Endothelial cell (in vitro differentiated cells): ENCODE data around the gene FBXL13. TPM values are rescaled to one million over a fixed set of nuclear protein-coding genes. Genes with fewer than 3 reads are reported as not detected.
A peak's percentile ranks its signal among the peaks of the same experiment; 100 is the strongest.

ENCODE experiments used
- DNase-seq: peaks from one replicate; pipeline ENCODE4 v3.0.0; 2021; ENCODE audit warnings: low spot score
- H3K27ac Mint-ChIP-seq: one replicate; pipeline ENCODE4 v1.8.0; 2021; ENCODE audit warnings: mixed read lengths, inconsistent platforms; ENCODE audit not compliant: unreplicated experiment
- H3K27me3 Mint-ChIP-seq: one replicate; pipeline ENCODE4 v1.8.0; 2021; ENCODE audit warnings: mild to moderate bottlenecking, moderate library complexity, mixed read lengths, inconsistent platforms; ENCODE audit not compliant: unreplicated experiment
- H3K36me3 Mint-ChIP-seq: one replicate; pipeline ENCODE4 v1.8.0; 2021; ENCODE audit warnings: mild to moderate bottlenecking, low read depth, mixed read lengths, inconsistent platforms; ENCODE audit not compliant: unreplicated experiment
- H3K4me1 Mint-ChIP-seq: one replicate; pipeline ENCODE4 v1.8.0; 2021; ENCODE audit warnings: mild to moderate bottlenecking, mixed read lengths, inconsistent platforms; ENCODE audit not compliant: unreplicated experiment
- H3K4me3 Mint-ChIP-seq: one replicate; pipeline ENCODE4 v1.8.0; 2021; ENCODE audit warnings: mild to moderate bottlenecking, mixed read lengths, inconsistent platforms; ENCODE audit not compliant: unreplicated experiment
- H3K9me3 Mint-ChIP-seq: one replicate; pipeline ENCODE4 v1.8.0; 2021; ENCODE audit warnings: mixed read lengths, inconsistent platforms; ENCODE audit not compliant: unreplicated experiment
- total RNA-seq: library from RNA; stranded (reverse); fragmentation: NEBNext Ultra II Directional; extraction: Animal tissue kit (Norgen Biotek cat#: 25700); gene quantifications from one replicate; pipeline ENCODE4 v1.2.1, GENCODE V29; 2021; ENCODE audit not compliant: unreplicated experiment
- TF ChIP-seq, protein P1 (sequence below): fragments of 200-600 bp; sonication (generic); IDR thresholded peaks from one replicate; pipeline ENCODE4 v1.5.0; 2021; ENCODE audit warnings: antibody characterized with exemption; ENCODE audit not compliant: unreplicated experiment

FBXL13 gene
- total RNA-seq, 1 donor from 2014 or later, result 3.4 TPM

DNA sequence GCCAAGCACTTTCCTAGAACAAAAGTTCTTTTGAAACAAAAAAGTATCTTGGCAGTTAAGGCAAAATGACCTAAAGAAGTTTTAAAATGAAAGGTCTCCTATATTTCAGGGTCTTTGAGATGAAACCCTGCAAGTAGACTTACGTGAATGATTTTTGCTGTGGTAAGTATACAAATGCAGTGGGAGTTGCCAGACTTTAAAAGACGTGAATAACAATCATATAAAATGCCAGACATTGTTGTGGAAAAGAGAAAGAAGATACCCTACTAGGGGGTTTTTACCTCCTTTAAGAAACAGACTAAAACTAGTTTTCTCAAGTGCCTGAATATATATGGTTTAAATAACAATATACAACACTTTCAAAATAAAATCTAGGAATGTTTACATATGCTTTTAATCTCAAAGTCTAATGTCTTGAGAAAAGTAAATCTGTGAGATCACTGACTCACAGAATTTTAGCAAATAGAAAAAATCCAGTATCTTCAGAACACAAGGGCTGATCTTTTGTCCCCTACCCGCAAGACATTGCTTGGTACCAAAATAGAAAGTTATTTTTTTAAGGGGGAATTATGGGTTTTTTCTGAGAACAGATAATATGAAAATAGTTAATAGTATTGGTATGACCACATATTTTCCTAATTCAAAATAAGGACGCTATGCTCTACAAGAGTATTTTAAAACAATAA, 132.3 kb downstream of the FBXL13 start:
- Mint-ChIP-seq H3K4me3 (no peak overlapping the region), H3K9me3 (no peaks in the 10 kb centered on the region), H3K27me3 (no peaks in the 10 kb centered on the region), H3K4me1 (peaks cover 16% of the 10 kb centered on the region), H3K27ac (no peak overlapping the region), H3K36me3 (no peaks in the 10 kb centered on the region)
- TF ChIP-seq, protein P1, sequence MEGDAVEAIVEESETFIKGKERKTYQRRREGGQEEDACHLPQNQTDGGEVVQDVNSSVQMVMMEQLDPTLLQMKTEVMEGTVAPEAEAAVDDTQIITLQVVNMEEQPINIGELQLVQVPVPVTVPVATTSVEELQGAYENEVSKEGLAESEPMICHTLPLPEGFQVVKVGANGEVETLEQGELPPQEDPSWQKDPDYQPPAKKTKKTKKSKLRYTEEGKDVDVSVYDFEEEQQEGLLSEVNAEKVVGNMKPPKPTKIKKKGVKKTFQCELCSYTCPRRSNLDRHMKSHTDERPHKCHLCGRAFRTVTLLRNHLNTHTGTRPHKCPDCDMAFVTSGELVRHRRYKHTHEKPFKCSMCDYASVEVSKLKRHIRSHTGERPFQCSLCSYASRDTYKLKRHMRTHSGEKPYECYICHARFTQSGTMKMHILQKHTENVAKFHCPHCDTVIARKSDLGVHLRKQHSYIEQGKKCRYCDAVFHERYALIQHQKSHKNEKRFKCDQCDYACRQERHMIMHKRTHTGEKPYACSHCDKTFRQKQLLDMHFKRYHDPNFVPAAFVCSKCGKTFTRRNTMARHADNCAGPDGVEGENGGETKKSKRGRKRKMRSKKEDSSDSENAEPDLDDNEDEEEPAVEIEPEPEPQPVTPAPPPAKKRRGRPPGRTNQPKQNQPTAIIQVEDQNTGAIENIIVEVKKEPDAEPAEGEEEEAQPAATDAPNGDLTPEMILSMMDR, result no peak
- DNase-seq, result no peak

GRCh38 chr7:102938679-102939078, 135.9 kb downstream of the FBXL13 start:
- Mint-ChIP-seq H3K27ac (peak overlapping the region; percentile 92), H3K27me3 (no peaks in the 10 kb centered on the region), H3K9me3 (no peaks in the 10 kb centered on the region), H3K36me3 (no peaks in the 10 kb centered on the region), H3K4me3 (no peak overlapping the region), H3K4me1 (peaks cover 30% of the 10 kb centered on the region)
- no peak for DNase-seq
- TF ChIP-seq, protein P1, result no peak

DNA sequence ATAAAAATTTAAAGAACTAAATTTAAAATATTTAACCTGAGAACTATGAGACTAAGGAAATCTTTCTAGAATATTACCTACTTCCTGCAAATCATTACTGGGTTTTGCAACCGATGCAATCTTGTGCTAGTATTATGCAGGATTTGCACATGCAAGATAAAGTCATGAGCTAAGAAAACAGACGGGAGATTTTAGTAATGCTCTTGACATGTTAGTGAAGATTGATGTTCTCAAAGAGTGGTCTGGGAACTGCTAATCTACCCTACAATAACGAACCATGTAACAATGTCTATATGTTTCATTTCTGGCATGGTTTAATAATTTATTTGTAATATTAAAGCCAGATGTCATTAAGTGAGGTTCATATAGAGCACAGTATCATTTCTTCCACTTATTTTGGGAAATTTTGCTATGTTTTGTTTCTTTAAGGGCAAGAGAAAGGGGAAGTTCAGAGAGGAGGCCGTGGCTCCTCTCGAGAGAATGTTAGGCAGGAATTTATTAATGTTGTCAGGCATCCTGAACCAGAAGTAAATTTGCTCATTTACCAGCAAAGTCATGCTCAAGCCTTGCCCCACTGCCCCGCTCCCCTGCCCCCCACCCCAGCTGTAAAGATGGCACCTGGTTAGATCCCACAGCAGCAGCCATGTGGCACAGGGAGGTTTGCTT, 139.0 kb downstream of the FBXL13 start:
- H3K27ac Mint-ChIP-seq, result no peak overlapping the region
- H3K27me3 Mint-ChIP-seq, result no peaks in the 10 kb centered on the region
- H3K4me3 Mint-ChIP-seq, result no peak overlapping the region
- no peaks in the 10 kb centered on the region for H3K36me3 Mint-ChIP-seq
- TF ChIP-seq, protein P1, result no peak
- DNase-seq, result no peak
- H3K4me1 Mint-ChIP-seq, result peaks cover 38% of the 10 kb centered on the region
- no peaks in the 10 kb centered on the region for H3K9me3 Mint-ChIP-seq

DNA sequence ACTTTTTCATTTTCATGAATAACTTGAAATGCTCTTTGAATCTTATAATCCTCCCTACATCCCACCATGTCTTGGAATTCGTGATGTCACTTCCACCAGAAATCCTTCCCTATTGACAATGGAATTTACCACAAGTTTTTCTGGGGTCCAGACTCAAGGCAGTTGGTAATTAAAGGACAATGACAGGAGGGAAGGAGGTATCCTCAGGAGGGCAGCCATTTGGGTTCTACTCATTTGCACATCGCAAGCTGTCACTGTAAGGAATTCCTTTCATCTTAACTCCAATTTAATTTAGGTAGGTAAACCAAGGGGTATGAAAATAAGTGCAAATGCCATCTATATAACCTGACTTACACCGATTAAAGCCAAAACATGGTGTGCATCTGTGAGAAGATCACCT, 139.9 kb downstream of the FBXL13 start:
- Mint-ChIP-seq H3K27ac (peak overlapping the region; percentile 91), H3K4me3 (no peak overlapping the region), H3K4me1 (peaks cover 38% of the 10 kb centered on the region), H3K27me3 (no peaks in the 10 kb centered on the region), H3K36me3 (no peaks in the 10 kb centered on the region), H3K9me3 (no peaks in the 10 kb centered on the region)
- DNase-seq, result no peak
- TF ChIP-seq, protein P1, result no peak

DNA sequence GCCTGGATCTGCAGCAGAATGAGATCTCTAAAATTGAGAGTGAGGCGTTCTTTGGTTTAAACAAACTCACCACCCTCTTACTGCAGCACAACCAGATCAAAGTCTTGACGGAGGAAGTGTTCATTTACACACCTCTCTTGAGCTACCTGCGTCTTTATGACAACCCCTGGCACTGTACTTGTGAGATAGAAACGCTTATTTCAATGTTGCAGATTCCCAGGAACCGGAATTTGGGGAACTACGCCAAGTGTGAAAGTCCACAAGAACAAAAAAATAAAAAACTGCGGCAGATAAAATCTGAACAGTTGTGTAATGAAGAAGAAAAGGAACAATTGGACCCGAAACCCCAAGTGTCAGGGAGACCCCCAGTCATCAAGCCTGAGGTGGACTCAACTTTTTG, 140.4 kb downstream of the FBXL13 start:
- peaks cover 35% of the 10 kb centered on the region for H3K4me1 Mint-ChIP-seq
- TF ChIP-seq, protein P1, result no peak
- H3K4me3 Mint-ChIP-seq, result no peak overlapping the region
- no peaks in the 10 kb centered on the region for H3K9me3 Mint-ChIP-seq
- no peaks in the 10 kb centered on the region for H3K36me3 Mint-ChIP-seq
- no peaks in the 10 kb centered on the region for H3K27me3 Mint-ChIP-seq
- DNase-seq, result no peak
- peak overlapping the region; percentile 91 for H3K27ac Mint-ChIP-seq
